Measurements from ENCODE around the gene PDE4D.
"Not testable (repeated sequence)": the region's sequence is repeated elsewhere in the genome, so short reads cannot be mapped to it uniquely, and the experiment has no call there.

Gene PDE4D

DNA sequence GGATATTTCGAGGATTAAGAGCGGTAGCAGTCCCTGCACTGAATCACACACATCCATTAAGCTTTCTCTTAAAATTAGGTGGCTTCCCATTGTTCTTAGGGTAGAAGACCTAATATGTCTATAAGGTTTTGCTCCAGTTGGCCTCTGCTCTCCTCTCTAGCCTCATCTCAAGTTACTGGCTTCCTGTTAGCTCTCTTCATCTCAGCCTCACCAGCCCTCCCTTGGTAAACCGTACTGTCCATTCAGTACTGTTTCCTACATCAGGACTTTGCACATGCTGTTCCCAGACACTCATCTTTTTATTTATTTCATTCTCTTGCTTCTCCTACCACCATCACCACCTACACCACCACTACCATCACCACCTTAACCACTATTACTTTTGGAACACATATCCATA lies 428.6 kb downstream of the PDE4D start:
- H3K4me1 ChIP-seq (ENCODE audit: control insufficient read depth in 2 of 2, insufficient read depth in 1 of 2, low read depth in 1 of 2, low read length in 2 of 2) = peaks cover 0 to 5% of the 10 kb centered on the region in 2 donors
- DNase-seq (ENCODE audit: low spot score) = no peak

DNA sequence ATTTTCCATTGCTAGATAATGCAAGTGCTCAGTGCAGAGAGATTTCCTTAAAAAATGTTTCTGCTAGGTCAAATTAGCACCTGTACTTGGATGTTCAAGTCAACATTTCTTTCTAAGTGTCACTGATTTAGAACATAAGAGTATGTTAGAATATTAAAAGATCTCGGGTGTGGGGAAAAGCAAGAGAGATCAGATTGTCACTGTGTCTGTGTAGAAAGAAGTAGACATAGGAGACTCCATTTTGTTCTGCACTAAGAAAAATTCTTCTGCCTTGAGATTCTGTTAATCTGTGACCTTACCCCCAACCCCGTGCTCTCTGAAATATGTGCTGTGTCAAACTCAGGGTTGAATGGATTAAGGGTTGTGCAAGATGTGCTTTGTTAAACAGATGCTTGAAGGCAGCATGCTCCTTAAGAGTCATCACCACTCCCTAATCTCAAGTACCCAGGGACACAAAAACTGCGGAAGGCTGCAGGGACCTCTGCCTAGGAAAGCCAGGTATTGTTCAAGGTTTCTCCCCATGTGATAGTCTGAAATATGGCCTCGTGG lies 429.8 kb downstream of the PDE4D start:
- not testable (repeated sequence) for H3K4me3 ChIP-seq (ENCODE audit: low read length in 2 of 2); H2BK120ac ChIP-seq (ENCODE audit: low read depth, low read length); H3K4ac ChIP-seq (ENCODE audit: low read length); H4K91ac ChIP-seq (ENCODE audit: low read depth, low read length, poor library complexity); H3K9ac ChIP-seq (ENCODE audit: low read depth, low read length, poor library complexity); H3K27me3 ChIP-seq (ENCODE audit: control insufficient read depth in 3 of 3, insufficient read depth in 3 of 3, low read depth in 1 of 3, low read length in 3 of 3); H3K14ac ChIP-seq (ENCODE audit: low read length); H2BK12ac ChIP-seq (ENCODE audit: low read length); H3K23ac ChIP-seq (ENCODE audit: low read depth, low read length, poor library complexity); H3K79me1 ChIP-seq (ENCODE audit: low read depth, low read length); H2BK15ac ChIP-seq (ENCODE audit: low read length); H3K4me1 ChIP-seq (ENCODE audit: control insufficient read depth in 2 of 2, insufficient read depth in 1 of 2, low read depth in 1 of 2, low read length in 2 of 2); H2BK5ac ChIP-seq (ENCODE audit: low read length); H3K36me3 ChIP-seq (replicated peaks in 1 of 2; ENCODE audit: control insufficient read depth in 2 of 2, insufficient read depth in 2 of 2, low read length in 2 of 2); H3K18ac ChIP-seq (ENCODE audit: low read length); H4K8ac ChIP-seq (ENCODE audit: low read depth, low read length); H2AK5ac ChIP-seq (ENCODE audit: low read depth, low read length); H2AFZ ChIP-seq (ENCODE audit: low read length); H3K4me2 ChIP-seq (ENCODE audit: insufficient read depth, low read length, poor library complexity, severe bottlenecking); H3K9me3 ChIP-seq (replicated peaks in 1 of 2; ENCODE audit: control insufficient read depth in 2 of 2, insufficient read depth in 1 of 2, low read depth in 1 of 2, low read length in 2 of 2); DNase-seq (ENCODE audit: low spot score); H3K27ac ChIP-seq (replicated peaks; ENCODE audit: low read length)
- WGBS, 2 donors (ENCODE audit: extremely low coverage in 2 of 2, insufficient read length in 2 of 2, insufficient replicate concordance in 1 of 2) = no CpG with 5 or more reads among the region's 4 CpGs

More for the DNA sequence above, 428.6 kb downstream of the PDE4D start:
- H3K23ac ChIP-seq (ENCODE audit: low read depth, low read length, poor library complexity) = no peak overlapping the region
- no peak overlapping the region for H3K18ac ChIP-seq (ENCODE audit: low read length)
- no peak overlapping the region for H2BK12ac ChIP-seq (ENCODE audit: low read length)
- H3K36me3 ChIP-seq (replicated peaks in 1 of 2; ENCODE audit: control insufficient read depth in 2 of 2, insufficient read depth in 2 of 2, low read length in 2 of 2) = no peaks in the 10 kb centered on the region
- no CpG with 5 or more reads among the region's 3 CpGs for WGBS, 2 donors (ENCODE audit: extremely low coverage in 2 of 2, insufficient read length in 2 of 2, insufficient replicate concordance in 1 of 2)
- no peak overlapping the region for H3K27ac ChIP-seq (replicated peaks; ENCODE audit: low read length)
- no peak overlapping the region for H3K4me2 ChIP-seq (ENCODE audit: insufficient read depth, low read length, poor library complexity, severe bottlenecking)
- no peak overlapping the region for H3K14ac ChIP-seq (ENCODE audit: low read length)
- no peak overlapping the region for H4K91ac ChIP-seq (ENCODE audit: low read depth, low read length, poor library complexity)
- H3K9ac ChIP-seq (ENCODE audit: low read depth, low read length, poor library complexity) = no peak overlapping the region
- H2BK5ac ChIP-seq (ENCODE audit: low read length) = no peak overlapping the region
- no peak overlapping the region for H2BK120ac ChIP-seq (ENCODE audit: low read depth, low read length)
- no peaks in the 10 kb centered on the region for H3K27me3 ChIP-seq (ENCODE audit: control insufficient read depth in 3 of 3, insufficient read depth in 3 of 3, low read depth in 1 of 3, low read length in 3 of 3)
- no peak overlapping the region for H4K8ac ChIP-seq (ENCODE audit: low read depth, low read length)
- no peak overlapping the region for H2BK15ac ChIP-seq (ENCODE audit: low read length)
- H3K9me3 ChIP-seq (replicated peaks in 1 of 2; ENCODE audit: control insufficient read depth in 2 of 2, insufficient read depth in 1 of 2, low read depth in 1 of 2, low read length in 2 of 2) = no peaks in the 10 kb centered on the region
- H3K4me3 ChIP-seq (ENCODE audit: low read length in 2 of 2) = no peak overlapping the region
- no peak overlapping the region for H2AFZ ChIP-seq (ENCODE audit: low read length)
- no peaks in the 10 kb centered on the region for H3K79me1 ChIP-seq (ENCODE audit: low read depth, low read length)
- H2AK5ac ChIP-seq (ENCODE audit: low read depth, low read length) = no peak overlapping the region
- no peak overlapping the region for H3K4ac ChIP-seq (ENCODE audit: low read length)

GRCh38 chr5:59462956-59463355 lies 430.6 kb downstream of the PDE4D start:
- H3K9ac ChIP-seq (ENCODE audit: low read depth, low read length, poor library complexity) = no peak overlapping the region
- no peak overlapping the region for H3K18ac ChIP-seq (ENCODE audit: low read length)
- no peaks in the 10 kb centered on the region for H3K36me3 ChIP-seq (replicated peaks in 1 of 2; ENCODE audit: control insufficient read depth in 2 of 2, insufficient read depth in 2 of 2, low read length in 2 of 2)
- no CpG with 5 or more reads among the region's 1 CpG for WGBS, 2 donors (ENCODE audit: extremely low coverage in 2 of 2, insufficient read length in 2 of 2, insufficient replicate concordance in 1 of 2)
- H3K4me2 ChIP-seq (ENCODE audit: insufficient read depth, low read length, poor library complexity, severe bottlenecking) = no peak overlapping the region
- no peak overlapping the region for H3K27ac ChIP-seq (replicated peaks; ENCODE audit: low read length)
- H3K4ac ChIP-seq (ENCODE audit: low read length) = no peak overlapping the region
- DNase-seq (ENCODE audit: low spot score) = no peak
- peaks cover 0 to 5% of the 10 kb centered on the region in 2 donors for H3K4me1 ChIP-seq (ENCODE audit: control insufficient read depth in 2 of 2, insufficient read depth in 1 of 2, low read depth in 1 of 2, low read length in 2 of 2)
- H2BK120ac ChIP-seq (ENCODE audit: low read depth, low read length) = no peak overlapping the region
- no peaks in the 10 kb centered on the region for H3K79me1 ChIP-seq (ENCODE audit: low read depth, low read length)
- H3K23ac ChIP-seq (ENCODE audit: low read depth, low read length, poor library complexity) = no peak overlapping the region
- H3K27me3 ChIP-seq (ENCODE audit: control insufficient read depth in 3 of 3, insufficient read depth in 3 of 3, low read depth in 1 of 3, low read length in 3 of 3) = no peaks in the 10 kb centered on the region
- H2BK5ac ChIP-seq (ENCODE audit: low read length) = no peak overlapping the region
- H3K4me3 ChIP-seq (ENCODE audit: low read length in 2 of 2) = no peak overlapping the region
- H2BK12ac ChIP-seq (ENCODE audit: low read length) = no peak overlapping the region
- no peak overlapping the region for H4K91ac ChIP-seq (ENCODE audit: low read depth, low read length, poor library complexity)
- no peak overlapping the region for H2AK5ac ChIP-seq (ENCODE audit: low read depth, low read length)
- H2AFZ ChIP-seq (ENCODE audit: low read length) = no peak overlapping the region
- no peaks in the 10 kb centered on the region for H3K9me3 ChIP-seq (replicated peaks in 1 of 2; ENCODE audit: control insufficient read depth in 2 of 2, insufficient read depth in 1 of 2, low read depth in 1 of 2, low read length in 2 of 2)
- H4K8ac ChIP-seq (ENCODE audit: low read depth, low read length) = no peak overlapping the region
- no peak overlapping the region for H2BK15ac ChIP-seq (ENCODE audit: low read length)
- H3K14ac ChIP-seq (ENCODE audit: low read length) = no peak overlapping the region

- no peak overlapping the region for H2BK120ac ChIP-seq (ENCODE audit: low read depth, low read length)
- H2BK12ac ChIP-seq (ENCODE audit: low read length) = no peak overlapping the region
- H4K8ac ChIP-seq (ENCODE audit: low read depth, low read length) = no peak overlapping the region
- H3K79me1 ChIP-seq (ENCODE audit: low read depth, low read length) = no peaks in the 10 kb centered on the region
- WGBS, 2 donors (ENCODE audit: extremely low coverage in 2 of 2, insufficient read length in 2 of 2, insufficient replicate concordance in 1 of 2) = no CpG with 5 or more reads among the region's 4 CpGs
- no peak overlapping the region for H3K9ac ChIP-seq (ENCODE audit: low read depth, low read length, poor library complexity)
- no peaks in the 10 kb centered on the region for H3K4me1 ChIP-seq (ENCODE audit: control insufficient read depth in 2 of 2, insufficient read depth in 1 of 2, low read depth in 1 of 2, low read length in 2 of 2)
- H3K4ac ChIP-seq (ENCODE audit: low read length) = no peak overlapping the region
- peaks cover 0 to under 1% of the 10 kb centered on the region in 2 donors for H3K9me3 ChIP-seq (replicated peaks in 1 of 2; ENCODE audit: control insufficient read depth in 2 of 2, insufficient read depth in 1 of 2, low read depth in 1 of 2, low read length in 2 of 2)
- H3K4me3 ChIP-seq (ENCODE audit: low read length in 2 of 2) = no peak overlapping the region
- H4K91ac ChIP-seq (ENCODE audit: low read depth, low read length, poor library complexity) = no peak overlapping the region
- H3K4me2 ChIP-seq (ENCODE audit: insufficient read depth, low read length, poor library complexity, severe bottlenecking) = no peak overlapping the region
- no peak overlapping the region for H2AFZ ChIP-seq (ENCODE audit: low read length)
- H2BK15ac ChIP-seq (ENCODE audit: low read length) = no peak overlapping the region
- no peak overlapping the region for H3K14ac ChIP-seq (ENCODE audit: low read length)
- H3K27ac ChIP-seq (replicated peaks; ENCODE audit: low read length) = no peak overlapping the region
- H2BK5ac ChIP-seq (ENCODE audit: low read length) = no peak overlapping the region
- no peaks in the 10 kb centered on the region for H3K36me3 ChIP-seq (replicated peaks in 1 of 2; ENCODE audit: control insufficient read depth in 2 of 2, insufficient read depth in 2 of 2, low read length in 2 of 2)
- H3K18ac ChIP-seq (ENCODE audit: low read length) = no peak overlapping the region
- no peak overlapping the region for H3K23ac ChIP-seq (ENCODE audit: low read depth, low read length, poor library complexity)
- H3K27me3 ChIP-seq (ENCODE audit: control insufficient read depth in 3 of 3, insufficient read depth in 3 of 3, low read depth in 1 of 3, low read length in 3 of 3) = no peaks in the 10 kb centered on the region
- H2AK5ac ChIP-seq (ENCODE audit: low read depth, low read length) = no peak overlapping the region
- DNase-seq (ENCODE audit: low spot score) = no peak
Measured at GRCh38 chr5:59460368-59461153, 433.0 kb downstream of the PDE4D start.
